ENCODE results near the gene CASZ1.

Gene CASZ1

DNA sequence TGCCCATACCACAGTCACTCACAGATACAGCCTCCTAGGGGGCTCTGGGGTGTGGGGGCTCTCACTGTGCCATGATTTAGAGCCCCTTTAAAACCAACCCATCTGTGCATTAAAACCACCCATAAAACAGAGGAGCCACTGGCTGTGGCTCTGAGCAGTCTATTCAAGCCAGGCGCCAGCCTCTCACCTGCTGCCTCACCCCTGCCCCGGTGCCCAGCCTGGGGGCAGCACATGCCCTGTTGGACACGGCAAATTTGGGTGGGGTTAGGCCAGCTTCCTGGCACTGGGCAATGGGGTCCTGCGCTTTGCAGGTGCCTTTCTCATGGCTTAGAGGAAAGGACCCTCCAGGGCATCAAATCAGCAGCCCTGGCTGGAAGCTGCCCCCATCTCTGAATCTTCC lies 73.1 kb downstream of the CASZ1 start:
- H3K9ac ChIP-seq (ENCODE audit: low read length) = no peak overlapping the region
- H3K4me2 ChIP-seq (ENCODE audit: low read depth, low read length, poor library complexity, severe bottlenecking) = no peak overlapping the region
- no peak overlapping the region for H3K27ac ChIP-seq (ENCODE audit: low read depth, low read length)

DNA sequence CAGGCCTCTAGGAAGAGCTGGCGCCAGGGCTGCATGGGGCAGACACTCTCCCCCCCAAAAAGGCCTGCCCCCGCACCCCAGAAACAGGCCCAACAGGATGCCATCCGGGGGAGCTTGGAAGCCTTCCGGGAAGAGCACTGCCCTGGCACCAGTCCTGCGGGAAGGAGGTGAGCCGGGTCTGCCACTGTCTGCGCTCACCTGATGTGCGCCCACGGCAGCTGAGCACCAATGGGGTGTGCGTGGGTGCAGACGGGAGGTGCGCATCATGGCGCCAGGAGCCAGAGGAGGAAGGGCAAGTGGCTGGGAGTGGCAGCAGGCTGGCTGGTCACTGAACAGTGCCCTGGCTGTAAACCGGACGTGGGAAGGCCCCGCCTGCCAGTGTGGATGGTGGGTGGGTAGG lies 73.6 kb downstream of the CASZ1 start:
- no peaks in the 10 kb centered on the region for H3K9me3 ChIP-seq (ENCODE audit: insufficient read depth, low read length)
- no peaks in the 10 kb centered on the region for H3K27me3 ChIP-seq (ENCODE audit: low read length)

More for the DNA sequence above, 73.1 kb downstream of the CASZ1 start:
- Histone ChIP-seq H3K27me3 (ENCODE audit: low read length) (no peaks in the 10 kb centered on the region), H3K36me3 (ENCODE audit: low read length) (no peaks in the 10 kb centered on the region), H3K4me3 (ENCODE audit: insufficient read depth, low read length, poor library complexity, severe bottlenecking) (no peak overlapping the region), H3K79me2 (ENCODE audit: insufficient read depth, low read length) (no peaks in the 10 kb centered on the region), H3K9me3 (ENCODE audit: insufficient read depth, low read length) (no peaks in the 10 kb centered on the region), H2AFZ (ENCODE audit: low read depth, low read length, severe bottlenecking) (no peak overlapping the region), H4K20me1 (ENCODE audit: low read depth, low read length) (no peaks in the 10 kb centered on the region), H3K9me2 (replicated peaks; ENCODE audit: insufficient read depth, low read length) (no peaks in the 10 kb centered on the region), H3F3A (ENCODE audit: insufficient read depth) (no peaks in the 10 kb centered on the region)
- TF ChIP-seq, protein P1, sequence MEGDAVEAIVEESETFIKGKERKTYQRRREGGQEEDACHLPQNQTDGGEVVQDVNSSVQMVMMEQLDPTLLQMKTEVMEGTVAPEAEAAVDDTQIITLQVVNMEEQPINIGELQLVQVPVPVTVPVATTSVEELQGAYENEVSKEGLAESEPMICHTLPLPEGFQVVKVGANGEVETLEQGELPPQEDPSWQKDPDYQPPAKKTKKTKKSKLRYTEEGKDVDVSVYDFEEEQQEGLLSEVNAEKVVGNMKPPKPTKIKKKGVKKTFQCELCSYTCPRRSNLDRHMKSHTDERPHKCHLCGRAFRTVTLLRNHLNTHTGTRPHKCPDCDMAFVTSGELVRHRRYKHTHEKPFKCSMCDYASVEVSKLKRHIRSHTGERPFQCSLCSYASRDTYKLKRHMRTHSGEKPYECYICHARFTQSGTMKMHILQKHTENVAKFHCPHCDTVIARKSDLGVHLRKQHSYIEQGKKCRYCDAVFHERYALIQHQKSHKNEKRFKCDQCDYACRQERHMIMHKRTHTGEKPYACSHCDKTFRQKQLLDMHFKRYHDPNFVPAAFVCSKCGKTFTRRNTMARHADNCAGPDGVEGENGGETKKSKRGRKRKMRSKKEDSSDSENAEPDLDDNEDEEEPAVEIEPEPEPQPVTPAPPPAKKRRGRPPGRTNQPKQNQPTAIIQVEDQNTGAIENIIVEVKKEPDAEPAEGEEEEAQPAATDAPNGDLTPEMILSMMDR (IDR thresholded peaks at IDR 0.05; ENCODE audit: insufficient read depth, low read length, poor library complexity, severe bottlenecking) = no peak
- no peak for TF ChIP-seq EZH2phosphoT487 (conservative IDR thresholded peaks at IDR 0.05; ENCODE audit: low read length)

DNA sequence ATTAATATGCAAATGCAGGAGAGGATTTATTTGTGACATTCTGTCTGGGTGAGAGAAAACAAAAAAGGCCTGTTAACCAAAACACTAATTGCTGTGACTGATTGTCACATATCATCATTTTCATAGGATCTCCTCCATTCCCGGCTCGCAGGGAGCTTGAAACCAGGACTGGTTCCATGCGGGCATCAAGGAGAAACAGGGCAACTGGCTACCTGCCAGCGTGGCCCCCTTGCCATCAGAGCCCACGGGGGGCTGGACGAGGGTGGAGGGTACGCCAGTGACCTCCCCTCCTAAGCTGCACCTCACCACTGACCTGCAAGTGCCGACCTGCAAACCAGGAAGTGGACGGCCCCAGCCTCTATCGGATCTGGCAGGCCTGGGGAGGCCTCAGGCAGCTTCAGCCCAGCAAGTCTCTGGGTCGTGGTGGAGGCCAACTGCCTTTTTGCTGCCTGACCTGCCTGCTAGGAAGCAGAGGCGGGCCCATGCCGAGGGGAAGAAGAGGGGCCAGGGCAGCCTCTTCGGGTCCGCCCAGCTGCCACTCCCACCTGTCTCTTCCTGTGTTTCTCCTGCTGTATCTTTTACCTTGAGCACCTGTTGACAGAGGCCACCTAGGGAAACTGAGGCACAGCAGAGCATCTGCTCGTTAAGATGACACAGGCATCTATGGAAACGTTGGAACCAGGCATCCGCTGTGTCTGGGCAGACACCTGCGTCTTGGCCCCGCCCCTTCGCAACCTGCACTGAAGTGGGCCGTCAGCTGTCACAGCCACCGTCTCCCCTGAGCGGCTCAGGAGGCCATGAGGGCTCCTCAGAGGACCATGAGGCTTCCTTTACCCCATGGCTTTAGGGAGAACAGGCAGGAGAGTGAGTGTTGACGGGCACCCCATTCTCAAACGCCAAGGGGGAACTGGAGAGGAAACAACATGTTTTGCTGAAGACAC lies 74.8 kb downstream of the CASZ1 start:
- no peaks in the 10 kb centered on the region for H3K27me3 ChIP-seq (ENCODE audit: low read length)
- no peaks in the 10 kb centered on the region for H4K20me1 ChIP-seq (ENCODE audit: low read depth, low read length)
- no peak overlapping the region for H3K4me3 ChIP-seq (ENCODE audit: insufficient read depth, low read length, poor library complexity, severe bottlenecking)
- no peak overlapping the region for H2AFZ ChIP-seq (ENCODE audit: low read depth, low read length, severe bottlenecking)
- H3K27ac ChIP-seq (ENCODE audit: low read depth, low read length) = no peak overlapping the region
- no peak overlapping the region for H3K9ac ChIP-seq (ENCODE audit: low read length)
- H3K9me3 ChIP-seq (ENCODE audit: insufficient read depth, low read length) = no peaks in the 10 kb centered on the region
- no peak for TF ChIP-seq EZH2phosphoT487 (conservative IDR thresholded peaks at IDR 0.05; ENCODE audit: low read length)
- TF ChIP-seq, protein P1 (IDR thresholded peaks at IDR 0.05; ENCODE audit: insufficient read depth, low read length, poor library complexity, severe bottlenecking) = no peak
- no peaks in the 10 kb centered on the region for H3K79me2 ChIP-seq (ENCODE audit: insufficient read depth, low read length)
- H3K9me2 ChIP-seq (replicated peaks; ENCODE audit: insufficient read depth, low read length) = no peaks in the 10 kb centered on the region
- no peaks in the 10 kb centered on the region for H3K36me3 ChIP-seq (ENCODE audit: low read length)
- no peaks in the 10 kb centered on the region for H3F3A ChIP-seq (ENCODE audit: insufficient read depth)
- no peak overlapping the region for H3K4me2 ChIP-seq (ENCODE audit: low read depth, low read length, poor library complexity, severe bottlenecking)

More for the DNA sequence above, 73.6 kb downstream of the CASZ1 start:
- Histone ChIP-seq H3K27ac (ENCODE audit: low read depth, low read length) (no peak overlapping the region), H3K36me3 (ENCODE audit: low read length) (no peaks in the 10 kb centered on the region), H3K4me2 (ENCODE audit: low read depth, low read length, poor library complexity, severe bottlenecking) (no peak overlapping the region), H2AFZ (ENCODE audit: low read depth, low read length, severe bottlenecking) (no peak overlapping the region), H3K79me2 (ENCODE audit: insufficient read depth, low read length) (no peaks in the 10 kb centered on the region), H3F3A (ENCODE audit: insufficient read depth) (no peaks in the 10 kb centered on the region), H4K20me1 (ENCODE audit: low read depth, low read length) (no peaks in the 10 kb centered on the region), H3K4me3 (ENCODE audit: insufficient read depth, low read length, poor library complexity, severe bottlenecking) (no peak overlapping the region), H3K9me2 (replicated peaks; ENCODE audit: insufficient read depth, low read length) (no peaks in the 10 kb centered on the region), H3K9ac (ENCODE audit: low read length) (no peak overlapping the region)
- TF ChIP-seq, protein P1 (IDR thresholded peaks at IDR 0.05; ENCODE audit: insufficient read depth, low read length, poor library complexity, severe bottlenecking) = no peak
- TF ChIP-seq EZH2phosphoT487 (conservative IDR thresholded peaks at IDR 0.05; ENCODE audit: low read length) = no peak
